Fibroblast of lung (primary cell): ENCODE results near the gene GNL2.
"Not testable (repeated sequence)": the region's sequence is repeated elsewhere in the genome, so short reads cannot be mapped to it uniquely, and the experiment has no call there.

Experiments used
- CTCF ChIP-seq, 2 donors: IDR thresholded peaks in 1 of 2; conservative IDR thresholded peaks in 1 of 2; 1 replicate in 1 of 2; 2 replicates in 1 of 2; pipeline ENCODE4 v1.5.1; 2011 to 2012; ENCODE audit warnings: low read length in 2 of 2, control low read depth in 1 of 2, inconsistent platforms in 1 of 2, low read depth in 1 of 2, mild to moderate bottlenecking in 1 of 2
- EZH2 ChIP-seq: IDR thresholded peaks from 2 replicates; pipeline ENCODE4 v1.5.1; 2012; ENCODE audit warnings: low read length, control low read depth, mild to moderate bottlenecking; ENCODE audit errors: missing control alignments

- not testable (repeated sequence) for TF ChIP-seq EZH2; CTCF (conservative IDR thresholded peaks at IDR 0.05 in 1 of 2, IDR thresholded peaks at IDR 0.05 in 1 of 2; ENCODE audit: low read depth in 1 of 2, low read length in 2 of 2)
Measured at GRCh38 chr1:37559957-37560379, 35.8 kb downstream of the GNL2 start.
